NCI-H2107 treated with DMSO at 0.1 percent for 48 hours (cell line): ENCODE data around the gene ZNF394.

Experiments used
- DNase-seq: peaks from one replicate; lab custom pipeline; 2025; ENCODE audit not compliant: unreplicated experiment; lab: John Stamatoyannopoulos, UW

ZNF394 gene

GRCh38 chr7:99453105-99453504 lies 47.0 kb downstream of the ZNF394 start:
- no peak for DNase-seq

GRCh38 chr7:99452541-99452940 lies 47.5 kb downstream of the ZNF394 start:
- DNase-seq, result no peak

- DNase-seq, result no peak
Observed at GRCh38 chr7:99451936-99452335, 48.1 kb downstream of the ZNF394 start.

GRCh38 chr7:99449326-99449725 lies 50.8 kb downstream of the ZNF394 start:
- no peak for DNase-seq

DNA sequence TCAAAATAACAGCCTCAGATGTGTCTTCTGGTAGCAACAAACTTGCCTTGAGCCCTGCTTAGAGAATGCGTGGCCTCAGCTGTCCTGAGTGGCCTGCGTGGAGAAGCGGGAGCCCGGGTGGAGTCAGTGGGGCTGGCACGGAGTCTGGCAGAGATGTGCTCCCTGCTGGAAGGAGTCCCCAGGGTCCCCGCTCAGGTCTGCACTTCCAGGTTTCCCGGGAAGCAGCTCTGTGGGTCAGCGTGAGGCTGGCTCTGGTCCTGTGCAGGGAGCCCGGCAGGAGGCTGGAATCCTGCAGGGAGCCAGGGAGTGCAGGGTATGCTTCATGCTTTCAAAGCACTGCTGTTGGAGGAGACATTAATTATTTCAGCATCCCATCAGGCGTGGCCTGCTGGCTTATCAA lies 51.2 kb downstream of the ZNF394 start:
- DNase-seq, result no peak

GRCh38 chr7:99447943-99448342 lies 52.1 kb downstream of the ZNF394 start:
- no peak for DNase-seq

DNA sequence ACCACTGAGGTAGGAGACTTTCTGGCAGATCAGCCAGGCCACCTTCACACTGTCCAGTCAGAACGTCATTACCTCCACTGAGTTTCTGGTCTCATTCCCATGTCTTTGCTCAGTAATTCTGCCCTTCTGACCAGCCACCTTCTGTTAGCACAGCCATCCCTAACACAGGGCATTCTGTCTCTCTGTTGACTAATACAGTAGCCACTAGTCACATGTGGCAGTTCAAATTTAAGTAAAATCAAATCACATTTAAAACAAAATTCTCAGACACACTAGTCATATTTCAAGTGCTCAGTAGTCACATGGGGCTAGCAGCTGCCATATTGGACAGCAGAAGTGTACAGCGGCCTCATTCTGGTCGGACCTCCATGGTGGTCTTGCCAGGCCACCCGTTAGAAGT lies 54.0 kb downstream of the ZNF394 start:
- DNase-seq, result no peak
